ENCODE measurements around the gene SPON1. TPM values are rescaled to one million over a fixed set of nuclear protein-coding genes. Genes with fewer than 3 reads are reported as not detected.

Gene SPON1
- total RNA-seq, 1 donor from 2014 or later: 13.2 TPM

DNA sequence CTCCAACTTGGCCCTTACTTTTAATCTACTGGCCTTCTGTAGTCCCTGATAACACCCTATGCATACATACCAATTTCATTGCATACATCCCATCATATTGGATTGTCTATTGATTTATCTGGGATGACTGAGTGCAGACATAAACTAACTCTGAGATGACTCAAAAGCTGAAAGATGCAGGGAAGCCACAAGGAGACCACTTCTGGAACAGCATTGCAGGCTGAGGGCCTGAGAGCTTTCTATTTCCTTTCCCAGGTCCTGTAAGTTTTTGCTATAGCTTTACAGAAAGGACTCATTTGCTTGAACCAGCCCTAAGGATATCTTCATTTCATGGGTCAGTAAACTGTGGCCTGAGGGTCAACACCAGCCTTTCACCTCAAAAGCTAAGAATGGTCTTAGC is 15.1 kb upstream of the SPON1 start:
- Mint-ChIP-seq H3K27me3 (ENCODE audit: low read depth) (peaks cover 21% of the 10 kb centered on the region), H3K4me3 (no peak overlapping the region), H3K36me3 (ENCODE audit: low read depth) (no peaks in the 10 kb centered on the region), H3K9me3 (no peaks in the 10 kb centered on the region), H3K27ac (ENCODE audit: unreplicated experiment) (no peak overlapping the region), H3K4me1 (peaks cover 11% of the 10 kb centered on the region)
- TF ChIP-seq, protein P1, sequence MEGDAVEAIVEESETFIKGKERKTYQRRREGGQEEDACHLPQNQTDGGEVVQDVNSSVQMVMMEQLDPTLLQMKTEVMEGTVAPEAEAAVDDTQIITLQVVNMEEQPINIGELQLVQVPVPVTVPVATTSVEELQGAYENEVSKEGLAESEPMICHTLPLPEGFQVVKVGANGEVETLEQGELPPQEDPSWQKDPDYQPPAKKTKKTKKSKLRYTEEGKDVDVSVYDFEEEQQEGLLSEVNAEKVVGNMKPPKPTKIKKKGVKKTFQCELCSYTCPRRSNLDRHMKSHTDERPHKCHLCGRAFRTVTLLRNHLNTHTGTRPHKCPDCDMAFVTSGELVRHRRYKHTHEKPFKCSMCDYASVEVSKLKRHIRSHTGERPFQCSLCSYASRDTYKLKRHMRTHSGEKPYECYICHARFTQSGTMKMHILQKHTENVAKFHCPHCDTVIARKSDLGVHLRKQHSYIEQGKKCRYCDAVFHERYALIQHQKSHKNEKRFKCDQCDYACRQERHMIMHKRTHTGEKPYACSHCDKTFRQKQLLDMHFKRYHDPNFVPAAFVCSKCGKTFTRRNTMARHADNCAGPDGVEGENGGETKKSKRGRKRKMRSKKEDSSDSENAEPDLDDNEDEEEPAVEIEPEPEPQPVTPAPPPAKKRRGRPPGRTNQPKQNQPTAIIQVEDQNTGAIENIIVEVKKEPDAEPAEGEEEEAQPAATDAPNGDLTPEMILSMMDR (conservative IDR thresholded peaks at IDR 0.05): no peak
- no peak for DNase-seq (ENCODE audit: low read depth, low spot score)

DNA sequence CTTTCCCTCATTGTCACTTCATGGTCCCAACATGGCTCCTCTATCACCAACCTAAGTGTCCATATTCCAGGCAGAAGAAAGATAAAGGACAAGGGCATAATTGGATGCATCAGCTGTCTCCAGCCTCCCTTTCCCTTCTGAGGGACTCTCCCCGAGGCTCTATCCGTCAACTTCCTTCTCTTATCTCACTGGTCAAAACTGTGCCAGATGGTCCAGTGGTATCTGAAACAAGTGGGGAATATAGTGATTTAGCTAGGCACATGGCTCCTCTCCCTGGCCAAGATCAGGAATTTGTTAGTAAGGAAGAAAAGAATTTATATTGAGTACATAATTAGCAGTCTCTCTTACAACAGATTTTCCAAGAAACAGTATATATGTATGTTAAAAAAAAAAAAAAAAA is 12.6 kb upstream of the SPON1 start:
- peaks cover 29% of the 10 kb centered on the region for H3K27me3 Mint-ChIP-seq (ENCODE audit: low read depth)
- no peak for DNase-seq (ENCODE audit: low read depth, low spot score)
- no peaks in the 10 kb centered on the region for H3K9me3 Mint-ChIP-seq
- TF ChIP-seq, protein P1 (conservative IDR thresholded peaks at IDR 0.05): no peak
- no peaks in the 10 kb centered on the region for H3K36me3 Mint-ChIP-seq (ENCODE audit: low read depth)
- no peak overlapping the region for H3K27ac Mint-ChIP-seq (ENCODE audit: unreplicated experiment)
- peaks cover 5% of the 10 kb centered on the region for H3K4me1 Mint-ChIP-seq
- H3K4me3 Mint-ChIP-seq: no peak overlapping the region

DNA sequence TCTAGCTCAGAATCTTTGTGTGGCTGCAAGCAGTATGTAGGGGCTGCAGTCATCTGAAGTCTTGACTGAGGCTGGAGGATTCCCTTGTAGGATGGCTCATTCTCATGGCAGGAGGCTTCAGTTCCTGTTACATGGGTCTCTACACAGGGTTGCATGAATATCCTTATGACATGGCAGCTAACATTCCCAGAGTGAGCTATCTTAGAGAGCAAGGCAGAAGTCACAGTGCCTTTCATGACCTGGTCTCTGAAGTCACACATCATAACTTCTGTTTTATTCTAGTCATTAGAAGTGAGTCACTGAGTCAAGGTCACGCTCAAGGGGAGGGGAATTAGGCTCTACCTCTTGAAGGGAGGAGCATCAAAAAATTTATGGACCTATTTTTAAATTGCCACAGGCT is 10.3 kb upstream of the SPON1 start:
- DNase-seq (ENCODE audit: low read depth, low spot score): no peak
- no peaks in the 10 kb centered on the region for H3K4me1 Mint-ChIP-seq
- no peak overlapping the region for H3K27ac Mint-ChIP-seq (ENCODE audit: unreplicated experiment)
- H3K9me3 Mint-ChIP-seq: no peaks in the 10 kb centered on the region
- H3K27me3 Mint-ChIP-seq (ENCODE audit: low read depth): peaks cover 29% of the 10 kb centered on the region
- H3K4me3 Mint-ChIP-seq: no peak overlapping the region
- TF ChIP-seq, protein P1 (conservative IDR thresholded peaks at IDR 0.05): no peak
- H3K36me3 Mint-ChIP-seq (ENCODE audit: low read depth): no peaks in the 10 kb centered on the region

DNA sequence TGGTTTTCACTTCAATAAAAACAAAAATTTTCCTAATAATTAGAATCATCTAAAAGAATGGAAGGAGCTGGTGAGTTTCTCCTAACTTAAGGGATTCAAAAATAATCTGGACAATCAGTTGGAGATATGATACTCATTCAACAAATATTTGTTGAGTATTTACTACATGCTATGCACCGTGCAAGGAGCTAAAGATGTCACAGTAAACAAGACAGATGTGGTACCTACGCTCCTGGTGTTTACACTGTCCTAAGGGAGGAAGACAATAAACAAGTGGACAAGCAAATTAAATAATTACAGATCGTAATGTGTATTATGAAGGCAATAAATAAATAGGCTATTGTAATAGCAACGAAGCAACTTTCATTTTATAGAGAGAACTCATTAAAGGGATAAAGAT is 9.9 kb upstream of the SPON1 start:
- H3K9me3 Mint-ChIP-seq: no peaks in the 10 kb centered on the region
- H3K27ac Mint-ChIP-seq (ENCODE audit: unreplicated experiment): no peak overlapping the region
- H3K36me3 Mint-ChIP-seq (ENCODE audit: low read depth): no peaks in the 10 kb centered on the region
- peaks cover 29% of the 10 kb centered on the region for H3K27me3 Mint-ChIP-seq (ENCODE audit: low read depth)
- no peak overlapping the region for H3K4me3 Mint-ChIP-seq
- TF ChIP-seq, protein P1 (conservative IDR thresholded peaks at IDR 0.05): no peak
- no peaks in the 10 kb centered on the region for H3K4me1 Mint-ChIP-seq
- no peak for DNase-seq (ENCODE audit: low read depth, low spot score)

DNA sequence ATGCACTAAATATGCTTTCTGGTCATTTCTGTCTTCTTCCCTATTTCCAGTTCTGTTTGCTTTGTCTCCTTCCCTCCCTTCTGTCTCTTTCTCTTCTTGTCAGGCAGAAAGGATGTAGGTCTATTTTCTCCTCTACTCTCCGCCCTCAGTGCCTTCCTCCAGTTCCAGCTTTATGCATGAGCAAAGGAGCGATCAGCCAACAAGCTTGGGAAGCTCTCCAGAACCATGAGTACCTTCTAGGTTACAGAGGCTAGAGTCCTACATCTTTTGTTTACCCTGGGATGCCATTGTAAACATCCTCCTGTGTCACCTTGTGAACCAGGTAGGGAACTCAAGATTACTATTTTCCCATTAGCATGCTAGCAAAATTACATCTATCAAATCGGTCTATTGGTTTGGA is 7.9 kb upstream of the SPON1 start:
- Mint-ChIP-seq H3K4me3 (no peak overlapping the region), H3K4me1 (peaks cover 9% of the 10 kb centered on the region), H3K36me3 (ENCODE audit: low read depth) (no peaks in the 10 kb centered on the region), H3K9me3 (no peaks in the 10 kb centered on the region), H3K27ac (ENCODE audit: unreplicated experiment) (no peak overlapping the region), H3K27me3 (ENCODE audit: low read depth) (peaks cover 36% of the 10 kb centered on the region)
- DNase-seq (ENCODE audit: low read depth, low spot score): no peak
- TF ChIP-seq, protein P1 (conservative IDR thresholded peaks at IDR 0.05): no peak

DNA sequence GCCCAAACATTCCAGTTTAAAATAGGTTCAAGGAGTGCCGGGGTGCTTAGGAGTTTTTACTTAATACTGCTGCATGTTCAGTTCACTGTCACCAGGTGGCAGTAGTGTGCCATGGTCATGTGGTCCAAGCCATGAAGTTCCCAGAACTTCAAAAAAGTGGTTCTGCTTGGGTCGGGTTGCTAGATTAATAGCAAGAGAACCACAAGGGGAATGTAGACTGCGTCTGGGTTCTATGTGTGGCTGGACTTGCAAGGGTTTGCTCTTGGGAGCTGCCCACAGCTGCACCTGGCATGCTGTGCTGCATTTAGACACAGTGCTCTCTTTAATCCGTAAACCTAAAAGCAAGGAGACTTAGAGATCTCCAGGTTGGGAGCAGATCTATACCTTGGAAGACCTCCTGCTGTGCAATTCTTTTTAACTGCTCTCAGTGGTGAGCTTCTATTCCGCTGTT is 6.5 kb upstream of the SPON1 start:
- Mint-ChIP-seq H3K27ac (ENCODE audit: unreplicated experiment) (no peak overlapping the region), H3K27me3 (ENCODE audit: low read depth) (peaks cover 45% of the 10 kb centered on the region), H3K4me1 (peaks cover 9% of the 10 kb centered on the region), H3K9me3 (no peaks in the 10 kb centered on the region), H3K4me3 (no peak overlapping the region), H3K36me3 (ENCODE audit: low read depth) (no peaks in the 10 kb centered on the region)
- DNase-seq (ENCODE audit: low read depth, low spot score): peak; percentile 50
- TF ChIP-seq, protein P1 (conservative IDR thresholded peaks at IDR 0.05): peak; percentile 93

All from neural crest cell (in vitro differentiated cells).